A549 (cell line): ENCODE data around the gene ROR2.

ENCODE experiments used
- CEBPB ChIP-seq, 2 experiments: fragments of >200 bp in 1 of 2; sonication (Bioruptor Twin) in 1 of 2; formaldehyde crosslinking in 1 of 2; IDR thresholded peaks; 2 replicates each; pipeline ENCODE4 v1.6.1; 2012 to 2016
- GATA3 ChIP-seq: IDR thresholded peaks from 2 replicates; pipeline ENCODE4 v1.6.1; 2012; ENCODE audit warnings: borderline replicate concordance
- ZFP36 ChIP-seq: fragments of 450-650 bp; IDR thresholded peaks from 2 replicates; pipeline ENCODE4 v1.6.1; 2014; ENCODE audit warnings: borderline replicate concordance; ENCODE audit not compliant: partially characterized antibody
- TF ChIP-seq, protein P1 (sequence below): fragments of >200 bp; sonication (Bioruptor Twin); formaldehyde crosslinking; IDR thresholded peaks from 3 replicates; pipeline ENCODE4 v1.5.1; 2016

DNA sequence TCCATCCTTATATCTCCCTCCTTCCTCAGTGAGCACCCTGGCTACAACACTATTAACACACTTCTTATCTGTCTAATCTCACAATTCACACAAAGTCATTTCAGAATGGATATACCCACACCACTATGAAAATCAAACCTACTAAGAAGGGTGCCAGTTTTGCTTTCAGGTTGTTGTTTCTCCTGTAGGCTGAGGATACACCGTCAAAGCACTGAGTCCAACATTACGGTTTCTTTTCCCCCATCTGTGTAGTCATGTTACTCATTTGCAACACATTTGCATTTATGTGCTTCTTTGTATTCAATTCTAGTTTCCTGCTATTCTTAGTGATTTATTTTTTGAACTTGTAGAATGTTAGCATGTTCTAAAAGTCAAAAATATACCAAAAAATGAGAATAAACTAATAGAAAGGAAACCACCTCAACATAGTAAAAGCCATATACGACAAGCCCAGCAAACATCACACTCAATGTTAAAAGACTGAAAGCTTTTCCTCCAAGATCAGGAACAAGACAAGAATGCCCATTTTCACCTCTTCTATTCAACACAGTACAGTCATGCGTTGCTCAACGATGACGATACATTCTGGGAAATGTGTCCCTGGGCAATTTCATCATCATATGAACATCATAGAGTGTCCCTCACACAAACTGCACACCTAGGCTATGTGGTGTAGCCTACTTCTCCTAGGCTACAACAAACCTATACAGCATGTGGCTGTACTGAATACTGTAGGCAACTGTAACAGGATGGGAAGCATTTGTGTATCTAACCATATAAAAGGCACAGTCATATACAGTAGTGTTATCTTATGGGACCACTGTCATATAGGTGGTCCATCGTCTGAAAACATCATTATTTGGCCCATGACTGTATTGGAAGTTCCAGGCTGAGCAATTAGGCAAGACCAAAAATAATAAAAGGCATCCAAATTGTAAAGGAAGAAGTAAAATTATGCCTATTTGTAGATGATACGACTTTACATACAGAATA, 6.3 kb downstream of the ROR2 start:
- TF ChIP-seq, protein P1, sequence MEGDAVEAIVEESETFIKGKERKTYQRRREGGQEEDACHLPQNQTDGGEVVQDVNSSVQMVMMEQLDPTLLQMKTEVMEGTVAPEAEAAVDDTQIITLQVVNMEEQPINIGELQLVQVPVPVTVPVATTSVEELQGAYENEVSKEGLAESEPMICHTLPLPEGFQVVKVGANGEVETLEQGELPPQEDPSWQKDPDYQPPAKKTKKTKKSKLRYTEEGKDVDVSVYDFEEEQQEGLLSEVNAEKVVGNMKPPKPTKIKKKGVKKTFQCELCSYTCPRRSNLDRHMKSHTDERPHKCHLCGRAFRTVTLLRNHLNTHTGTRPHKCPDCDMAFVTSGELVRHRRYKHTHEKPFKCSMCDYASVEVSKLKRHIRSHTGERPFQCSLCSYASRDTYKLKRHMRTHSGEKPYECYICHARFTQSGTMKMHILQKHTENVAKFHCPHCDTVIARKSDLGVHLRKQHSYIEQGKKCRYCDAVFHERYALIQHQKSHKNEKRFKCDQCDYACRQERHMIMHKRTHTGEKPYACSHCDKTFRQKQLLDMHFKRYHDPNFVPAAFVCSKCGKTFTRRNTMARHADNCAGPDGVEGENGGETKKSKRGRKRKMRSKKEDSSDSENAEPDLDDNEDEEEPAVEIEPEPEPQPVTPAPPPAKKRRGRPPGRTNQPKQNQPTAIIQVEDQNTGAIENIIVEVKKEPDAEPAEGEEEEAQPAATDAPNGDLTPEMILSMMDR = no peak
- TF ChIP-seq ZFP36 = no peak
- TF ChIP-seq GATA3 = no peak
- no peak for TF ChIP-seq CEBPB (IDR thresholded peaks at IDR 0.05)
